ENCODE measurements around the gene MYO7A.

Gene MYO7A

DNA sequence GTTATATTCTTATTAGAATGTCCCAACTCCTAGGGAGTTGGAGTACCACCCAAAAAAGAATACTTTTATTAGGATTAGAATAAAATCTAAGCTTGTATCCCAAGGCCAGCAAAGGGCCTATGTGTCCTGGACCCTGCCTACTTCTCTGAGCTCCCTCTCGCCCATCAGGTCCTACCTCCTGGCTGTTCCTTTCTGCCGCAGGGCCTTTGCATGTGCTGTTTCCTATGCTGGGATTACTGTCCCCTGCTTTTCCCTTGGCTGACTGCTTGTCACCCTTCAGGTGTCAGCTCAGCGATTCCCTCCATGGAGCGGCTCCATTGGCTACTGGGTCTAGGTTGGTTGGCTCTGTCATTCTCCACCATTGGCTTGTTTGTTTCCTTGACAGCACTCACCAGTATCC is 13.4 kb downstream of the MYO7A start:
- H3K9me3 ChIP-seq (replicated peaks; ENCODE audit: insufficient read depth, low read length): no peaks in the 10 kb centered on the region
- H3K79me2 ChIP-seq (ENCODE audit: low read length): no peaks in the 10 kb centered on the region
- H3K4me2 ChIP-seq (ENCODE audit: low read depth, low read length): no peak overlapping the region
- H3K9ac ChIP-seq (ENCODE audit: low read length): no peak overlapping the region
- H3K9me2 ChIP-seq (replicated peaks; ENCODE audit: insufficient read depth, low read length): no peaks in the 10 kb centered on the region
- no peaks in the 10 kb centered on the region; the same call in 1 of the 2 replicates for H4K20me1 ChIP-seq (ENCODE audit: insufficient read depth, low read length)
- no peak for DNase-seq
- H3K27ac ChIP-seq (ENCODE audit: low read length): no peak overlapping the region
- H3K4me3 ChIP-seq (ENCODE audit: low read length): no peak overlapping the region
- H3K4me1 ChIP-seq (ENCODE audit: low read length): no peaks in the 10 kb centered on the region
- H3F3A ChIP-seq (ENCODE audit: insufficient read depth, low read length): no peaks in the 10 kb centered on the region
- H3K27me3 ChIP-seq (replicated peaks; ENCODE audit: insufficient read depth, low read length): no peaks in the 10 kb centered on the region
- no peak for TF ChIP-seq EZH2 (optimal IDR thresholded peaks at IDR 0.05; ENCODE audit: low read depth, low read length)
- TF ChIP-seq EZH2phosphoT487 (IDR thresholded peaks at IDR 0.05; ENCODE audit: low read length): no peak
- TF ChIP-seq, protein P1, sequence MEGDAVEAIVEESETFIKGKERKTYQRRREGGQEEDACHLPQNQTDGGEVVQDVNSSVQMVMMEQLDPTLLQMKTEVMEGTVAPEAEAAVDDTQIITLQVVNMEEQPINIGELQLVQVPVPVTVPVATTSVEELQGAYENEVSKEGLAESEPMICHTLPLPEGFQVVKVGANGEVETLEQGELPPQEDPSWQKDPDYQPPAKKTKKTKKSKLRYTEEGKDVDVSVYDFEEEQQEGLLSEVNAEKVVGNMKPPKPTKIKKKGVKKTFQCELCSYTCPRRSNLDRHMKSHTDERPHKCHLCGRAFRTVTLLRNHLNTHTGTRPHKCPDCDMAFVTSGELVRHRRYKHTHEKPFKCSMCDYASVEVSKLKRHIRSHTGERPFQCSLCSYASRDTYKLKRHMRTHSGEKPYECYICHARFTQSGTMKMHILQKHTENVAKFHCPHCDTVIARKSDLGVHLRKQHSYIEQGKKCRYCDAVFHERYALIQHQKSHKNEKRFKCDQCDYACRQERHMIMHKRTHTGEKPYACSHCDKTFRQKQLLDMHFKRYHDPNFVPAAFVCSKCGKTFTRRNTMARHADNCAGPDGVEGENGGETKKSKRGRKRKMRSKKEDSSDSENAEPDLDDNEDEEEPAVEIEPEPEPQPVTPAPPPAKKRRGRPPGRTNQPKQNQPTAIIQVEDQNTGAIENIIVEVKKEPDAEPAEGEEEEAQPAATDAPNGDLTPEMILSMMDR (IDR thresholded peaks at IDR 0.05; ENCODE audit: low read length): no peak
- H3K36me3 ChIP-seq (replicated peaks; ENCODE audit: insufficient read depth, low read length): no peaks in the 10 kb centered on the region
- H2AFZ ChIP-seq (ENCODE audit: low read length): no peak overlapping the region

DNA sequence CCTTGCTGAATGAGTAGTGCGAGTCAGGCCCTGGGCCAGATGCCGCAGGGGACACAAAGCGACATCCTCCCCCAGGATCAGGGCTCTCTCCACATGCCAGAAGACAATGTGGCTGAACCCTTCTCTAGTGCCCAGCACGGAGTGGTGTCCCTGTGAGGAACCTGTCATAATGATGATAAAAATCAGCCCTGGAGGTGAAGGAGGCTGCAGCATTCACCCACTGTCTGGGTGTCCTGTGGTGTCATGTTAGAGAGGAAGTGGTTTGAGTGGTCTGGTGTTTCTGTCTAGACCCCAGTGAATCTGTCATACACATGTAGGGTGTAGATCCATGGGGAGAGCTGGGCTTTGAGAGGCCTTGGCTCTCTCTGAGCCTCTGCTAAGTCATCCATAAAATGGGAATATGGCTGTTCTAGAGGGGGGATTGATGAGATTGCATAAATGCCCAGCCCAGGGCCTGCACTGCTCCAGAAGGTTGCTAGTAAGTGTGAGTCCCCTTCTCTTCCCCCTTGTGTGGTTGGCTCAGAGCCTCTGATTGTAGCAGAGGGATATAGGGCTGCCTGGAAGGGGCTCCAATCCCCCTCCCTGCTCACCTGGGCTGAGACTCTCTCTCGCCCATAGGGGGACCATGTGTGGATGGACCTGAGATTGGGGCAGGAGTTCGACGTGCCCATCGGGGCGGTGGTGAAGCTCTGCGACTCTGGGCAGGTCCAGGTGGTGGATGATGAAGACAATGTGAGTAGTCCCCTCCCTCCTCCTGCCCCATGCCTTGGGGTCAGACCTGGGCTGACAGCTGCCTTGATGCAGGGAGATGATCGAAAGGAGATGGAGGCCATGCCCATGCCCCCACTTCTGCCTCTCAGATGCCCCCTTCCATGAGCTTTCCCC is 14.3 kb downstream of the MYO7A start:
- no peaks in the 10 kb centered on the region for H3K79me2 ChIP-seq (ENCODE audit: low read length)
- no peaks in the 10 kb centered on the region for H3K27me3 ChIP-seq (replicated peaks; ENCODE audit: insufficient read depth, low read length)
- H2AFZ ChIP-seq (ENCODE audit: low read length): no peak overlapping the region
- H3K9ac ChIP-seq (ENCODE audit: low read length): no peak overlapping the region
- no peaks in the 10 kb centered on the region for H3F3A ChIP-seq (ENCODE audit: insufficient read depth, low read length)
- no peak overlapping the region for H3K4me2 ChIP-seq (ENCODE audit: low read depth, low read length)
- no peaks in the 10 kb centered on the region for H3K4me1 ChIP-seq (ENCODE audit: low read length)
- no peak for TF ChIP-seq EZH2phosphoT487 (IDR thresholded peaks at IDR 0.05; ENCODE audit: low read length)
- TF ChIP-seq, protein P1 (IDR thresholded peaks at IDR 0.05; ENCODE audit: low read length): no peak
- TF ChIP-seq EZH2 (optimal IDR thresholded peaks at IDR 0.05; ENCODE audit: low read depth, low read length): no peak
- H3K36me3 ChIP-seq (replicated peaks; ENCODE audit: insufficient read depth, low read length): no peaks in the 10 kb centered on the region
- H3K9me2 ChIP-seq (replicated peaks; ENCODE audit: insufficient read depth, low read length): no peaks in the 10 kb centered on the region
- H4K20me1 ChIP-seq (ENCODE audit: insufficient read depth, low read length): no peaks in the 10 kb centered on the region; the same call in 1 of the 2 replicates
- no peak overlapping the region for H3K27ac ChIP-seq (ENCODE audit: low read length)
- DNase-seq: no peak
- H3K4me3 ChIP-seq (ENCODE audit: low read length): no peak overlapping the region
- no peaks in the 10 kb centered on the region for H3K9me3 ChIP-seq (replicated peaks; ENCODE audit: insufficient read depth, low read length)

DNA sequence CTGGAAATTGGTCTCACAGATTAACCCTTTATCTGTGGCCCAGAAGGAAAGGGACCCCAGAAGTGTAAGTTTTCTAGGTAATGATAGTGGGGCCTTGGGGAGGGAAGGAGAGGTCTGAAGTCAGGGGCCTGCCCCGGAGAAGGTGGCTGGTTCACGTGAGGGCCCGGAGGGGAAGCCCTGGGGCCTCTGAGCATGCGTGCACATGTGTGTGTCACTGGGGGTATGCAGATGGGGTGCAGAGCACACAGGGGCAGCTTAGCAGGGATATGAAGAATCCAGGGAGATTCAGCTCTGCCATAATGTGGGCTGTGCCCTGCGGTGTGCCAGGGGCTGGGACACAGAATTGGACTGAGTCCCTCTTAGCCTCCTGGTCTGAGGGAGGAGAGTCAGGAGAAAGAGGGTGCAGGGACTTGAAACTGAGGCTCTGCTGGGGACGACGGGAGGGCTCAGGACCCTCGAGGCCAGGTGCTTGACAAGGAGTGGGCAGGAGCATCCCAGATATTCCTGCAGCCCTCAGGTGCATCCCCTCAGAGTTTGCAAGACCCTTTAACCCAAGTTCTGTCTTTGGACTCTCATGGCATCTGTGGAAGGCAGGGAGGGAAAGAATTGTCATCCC is 15.5 kb downstream of the MYO7A start:
- H3F3A ChIP-seq (ENCODE audit: insufficient read depth, low read length): no peaks in the 10 kb centered on the region
- no peak overlapping the region for H3K27ac ChIP-seq (ENCODE audit: low read length)
- no peak overlapping the region for H3K9ac ChIP-seq (ENCODE audit: low read length)
- H3K4me1 ChIP-seq (ENCODE audit: low read length): no peaks in the 10 kb centered on the region
- no peak overlapping the region for H3K4me3 ChIP-seq (ENCODE audit: low read length)
- no peak overlapping the region for H2AFZ ChIP-seq (ENCODE audit: low read length)
- H3K36me3 ChIP-seq (replicated peaks; ENCODE audit: insufficient read depth, low read length): no peaks in the 10 kb centered on the region
- no peaks in the 10 kb centered on the region for H3K79me2 ChIP-seq (ENCODE audit: low read length)
- H3K9me3 ChIP-seq (replicated peaks; ENCODE audit: insufficient read depth, low read length): no peaks in the 10 kb centered on the region
- no peak for TF ChIP-seq EZH2 (optimal IDR thresholded peaks at IDR 0.05; ENCODE audit: low read depth, low read length)
- TF ChIP-seq, protein P1 (IDR thresholded peaks at IDR 0.05; ENCODE audit: low read length): no peak
- no peak for TF ChIP-seq EZH2phosphoT487 (IDR thresholded peaks at IDR 0.05; ENCODE audit: low read length)
- H3K9me2 ChIP-seq (replicated peaks; ENCODE audit: insufficient read depth, low read length): no peaks in the 10 kb centered on the region
- no peak overlapping the region for H3K4me2 ChIP-seq (ENCODE audit: low read depth, low read length)
- no peaks in the 10 kb centered on the region for H4K20me1 ChIP-seq (ENCODE audit: insufficient read depth, low read length)
- H3K27me3 ChIP-seq (replicated peaks; ENCODE audit: insufficient read depth, low read length): no peaks in the 10 kb centered on the region
- no peak for DNase-seq

All from MM.1S (cell line).